RWPE1 (cell line): ENCODE results near the gene AKR1C3.
"Not testable (repeated sequence)": the region's sequence is repeated elsewhere in the genome, so short reads cannot be mapped to it uniquely, and the experiment has no call there.

Source experiments
- CTCF ChIA-PET: fragments of 350-600 bp; sonication (Branson Sonifier 250); formaldehyde crosslinking; extraction: SDS; loops from one replicate; lab custom pipeline; 2021; lab: Yijun Ruan, JAX
- POLR2A ChIA-PET: fragments of 400-600 bp; formaldehyde crosslinking; extraction: SDS; loops from one replicate; lab custom pipeline; 2020; ENCODE audit warnings: antibody characterized with exemption; ENCODE audit not compliant: low non-redundant PET; lab: Yijun Ruan, JAX
- DNase-seq: peaks from one replicate; pipeline ENCODE4 v3.0.0; 2012; ENCODE audit warnings: low spot score
- H3K27ac ChIP-seq: fragments of 450-650 bp; 2 replicates; pipeline ENCODE4 v1.5.1; 2017
- CTCF ChIP-seq: fragments of 450-650 bp; conservative IDR thresholded peaks from 2 replicates; pipeline ENCODE4 v1.5.1; 2017; ENCODE audit warnings: low read depth, mild to moderate bottlenecking

Gene AKR1C3

DNA sequence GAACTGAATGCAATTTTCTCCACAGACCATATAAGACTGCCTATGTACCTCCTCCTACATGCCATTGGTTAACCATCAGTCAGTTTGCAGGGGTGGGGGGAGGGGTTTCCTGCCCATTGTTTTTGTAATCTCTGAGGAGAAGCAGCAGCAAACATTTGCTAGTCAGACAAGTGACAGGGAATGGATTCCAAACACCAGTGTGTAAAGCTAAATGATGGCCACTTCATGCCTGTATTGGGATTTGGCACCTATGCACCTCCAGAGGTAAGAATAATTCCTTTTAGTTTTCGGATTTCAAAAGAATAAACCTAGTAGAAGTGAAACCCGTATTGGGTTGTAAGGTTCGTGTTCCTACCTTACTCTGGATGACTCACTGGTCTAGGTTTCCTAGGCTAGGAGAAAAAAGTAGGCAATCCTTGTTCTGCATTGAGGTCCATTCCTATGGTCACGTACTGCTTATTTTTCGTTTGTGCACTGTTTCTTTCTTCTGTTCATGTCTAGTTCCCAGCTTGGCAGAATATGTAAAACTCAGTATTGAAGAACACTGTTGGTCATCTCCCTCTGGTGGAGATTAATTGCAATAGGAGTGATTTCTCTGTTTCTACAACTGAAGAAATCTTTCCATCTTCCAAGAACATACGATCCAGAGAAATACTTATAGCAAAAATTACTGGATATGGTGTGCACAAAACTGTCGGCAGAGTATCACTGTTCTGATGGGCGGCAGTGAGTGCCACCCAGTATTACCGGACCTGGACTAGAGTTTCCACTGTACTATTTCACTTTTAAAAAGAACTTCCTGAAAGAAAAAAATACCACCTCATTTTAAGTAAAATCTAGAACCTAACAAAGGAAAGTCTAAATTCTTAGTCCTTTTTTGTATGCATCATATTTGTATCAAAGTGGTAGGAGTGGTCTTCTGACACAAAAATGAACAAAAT lies at the start of gene AKR1C3:
Gene AKR1C3 (plus strand): TSS at position 150 of the 941 bp plus-strand sequence. CDS start 31 bp downstream, at position 181.
- ChIA-PET CTCF (interaction anchor here (0.7 to 2.8 kb wide), 5 partner anchors 16 to 341 kb away, joined by 3 to 15 read pairs (median 3); no protein-coding TSS in a partner anchor), POLR2A (no interaction called here)
- peak; percentile 53 for DNase-seq
- peak; percentile 67 for TF ChIP-seq CTCF
- H3K27ac ChIP-seq = no peak within 1 kb of the TSS

DNA sequence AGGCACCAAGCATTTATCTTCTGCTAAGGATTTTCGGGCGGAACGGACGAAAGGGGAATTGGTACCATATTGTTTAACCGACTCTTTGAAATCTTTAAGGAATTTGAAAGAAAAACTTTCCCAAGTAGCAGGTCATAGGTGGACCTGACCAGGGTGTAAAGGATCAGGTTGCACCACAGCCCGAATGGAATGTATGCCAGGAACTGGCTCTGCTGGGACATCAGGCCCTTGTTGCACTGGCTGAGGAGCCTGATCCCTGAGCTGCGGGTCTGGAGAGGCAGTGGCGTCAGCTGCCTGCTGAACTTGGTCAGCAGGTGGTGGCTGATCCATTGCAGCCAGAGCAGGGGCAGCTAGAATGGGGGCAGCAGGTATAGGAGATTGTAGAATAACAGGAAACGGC lies 49.1 kb upstream of the AKR1C3 start:
- ChIA-PET CTCF (no interaction called here), POLR2A (no interaction called here)
- H3K27ac ChIP-seq = no peak overlapping the region
- no peak for TF ChIP-seq CTCF
- DNase-seq = no peak

- DNase-seq = no peak
- POLR2A ChIA-PET = no interaction called here
- TF ChIP-seq CTCF = no peak
- CTCF ChIA-PET = no interaction called here
- no peak overlapping the region for H3K27ac ChIP-seq
Observed at GRCh38 chr10:5046410-5046809, 47.8 kb upstream of the AKR1C3 start.

- DNase-seq, H3K27ac ChIP-seq, POLR2A ChIA-PET, CTCF ChIA-PET: not testable (repeated sequence)
Observed at GRCh38 chr10:5047055-5047454, 47.2 kb upstream of the AKR1C3 start.

- CTCF ChIA-PET = interaction anchor here (0.6 kb wide), 1 partner anchor 1533 kb away, joined by 4 read pairs; no protein-coding TSS in a partner anchor
- H3K27ac ChIP-seq = no peak overlapping the region
- peak; percentile 25 for DNase-seq
- POLR2A ChIA-PET = no interaction called here
- no peak for TF ChIP-seq CTCF
Observed at GRCh38 chr10:5047912-5048628, 46.1 kb upstream of the AKR1C3 start.

GRCh38 chr10:5052951-5053500 lies 41.2 kb upstream of the AKR1C3 start:
- H3K27ac ChIP-seq, DNase-seq, POLR2A ChIA-PET, CTCF ChIA-PET: not testable (repeated sequence)

DNA sequence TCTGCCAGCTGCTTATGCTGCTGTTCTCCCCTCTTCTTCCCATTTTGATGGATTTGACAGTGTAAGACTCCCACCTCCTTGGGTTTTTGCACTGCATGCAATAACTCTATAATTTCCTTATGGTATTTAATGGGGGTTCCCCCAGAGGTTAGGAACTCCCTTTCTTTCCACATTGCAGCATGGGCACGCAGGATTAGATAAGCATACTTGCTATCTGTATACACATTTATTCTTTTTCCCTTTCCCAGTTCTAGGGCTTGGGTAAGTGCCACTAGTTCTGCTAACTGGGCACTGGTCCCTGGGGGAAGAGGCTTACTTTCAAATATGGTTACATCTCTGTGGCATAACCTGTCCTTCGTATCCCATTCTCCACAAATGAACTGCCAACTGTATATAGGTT lies 39.4 kb upstream of the AKR1C3 start:
- H3K27ac ChIP-seq, POLR2A ChIA-PET, CTCF ChIA-PET, DNase-seq: not testable (repeated sequence)

GRCh38 chr10:5059267-5059666 lies 34.9 kb upstream of the AKR1C3 start:
- POLR2A ChIA-PET = not testable (repeated sequence)

DNA sequence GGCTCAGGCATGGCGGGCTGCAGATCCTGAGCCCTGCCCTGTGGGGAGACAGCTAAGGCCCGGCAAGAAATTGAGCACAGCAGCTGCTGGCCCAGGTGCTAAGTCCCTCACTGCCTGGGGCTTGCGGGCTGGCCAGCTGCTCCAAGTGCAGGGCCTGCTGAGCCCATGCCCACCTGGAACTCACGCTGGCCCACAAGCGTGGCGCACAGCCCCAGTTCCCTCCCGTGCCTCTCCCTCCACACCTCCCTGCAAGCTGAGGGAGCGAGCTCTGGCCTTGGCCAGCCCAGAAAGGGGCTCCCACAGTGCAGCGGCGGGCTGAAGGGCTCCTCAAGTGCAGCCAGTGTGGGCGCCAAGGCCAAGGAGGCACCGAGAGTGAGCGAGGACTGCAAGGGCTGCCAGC lies 33.4 kb upstream of the AKR1C3 start:
- CTCF ChIA-PET, H3K27ac ChIP-seq, POLR2A ChIA-PET, DNase-seq: not testable (repeated sequence)

More at GRCh38 chr10:5059267-5059666, 34.9 kb upstream of the AKR1C3 start:
- H3K27ac ChIP-seq, DNase-seq, CTCF ChIA-PET: not testable (repeated sequence)
